GM12873 (cell line): ENCODE data around the gene PFKFB2.

Experiments
- TF ChIP-seq, protein P1 (sequence below): IDR thresholded peaks from 2 replicates; pipeline ENCODE4 v1.5.1; 2012; ENCODE audit warnings: low read depth, mild to moderate bottlenecking, moderate library complexity, low read length, control low read depth; ENCODE audit not compliant: insufficient read depth; ENCODE audit errors: missing control alignments

Gene PFKFB2

DNA sequence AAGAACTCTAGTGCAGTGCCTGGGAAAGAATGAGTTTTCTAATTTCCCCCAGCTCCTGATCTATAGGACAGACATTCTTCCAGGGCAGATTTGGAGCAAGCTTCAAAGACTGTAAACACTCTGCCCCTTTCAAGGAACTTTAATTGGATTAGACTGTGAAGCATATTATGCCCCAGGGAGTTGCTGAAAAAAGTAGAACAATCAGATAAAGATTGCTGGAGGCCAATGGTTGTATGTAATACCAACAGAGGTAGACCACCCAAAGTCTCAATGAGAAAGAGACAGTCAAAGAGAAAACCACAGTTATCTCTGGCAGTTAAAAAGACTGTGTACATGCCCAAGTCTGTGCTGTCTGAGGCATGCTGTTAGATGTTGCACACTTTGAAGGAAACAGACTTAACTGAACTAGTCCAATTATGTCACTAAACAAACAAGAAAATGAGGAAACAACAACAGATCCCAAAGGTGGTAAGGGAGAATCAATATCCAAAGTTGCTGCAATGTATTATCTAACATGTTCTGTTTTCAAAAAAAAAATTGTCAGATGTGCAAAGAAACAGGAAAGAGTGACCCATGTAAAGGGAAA, 75.4 kb downstream of the PFKFB2 start:
- TF ChIP-seq, protein P1, sequence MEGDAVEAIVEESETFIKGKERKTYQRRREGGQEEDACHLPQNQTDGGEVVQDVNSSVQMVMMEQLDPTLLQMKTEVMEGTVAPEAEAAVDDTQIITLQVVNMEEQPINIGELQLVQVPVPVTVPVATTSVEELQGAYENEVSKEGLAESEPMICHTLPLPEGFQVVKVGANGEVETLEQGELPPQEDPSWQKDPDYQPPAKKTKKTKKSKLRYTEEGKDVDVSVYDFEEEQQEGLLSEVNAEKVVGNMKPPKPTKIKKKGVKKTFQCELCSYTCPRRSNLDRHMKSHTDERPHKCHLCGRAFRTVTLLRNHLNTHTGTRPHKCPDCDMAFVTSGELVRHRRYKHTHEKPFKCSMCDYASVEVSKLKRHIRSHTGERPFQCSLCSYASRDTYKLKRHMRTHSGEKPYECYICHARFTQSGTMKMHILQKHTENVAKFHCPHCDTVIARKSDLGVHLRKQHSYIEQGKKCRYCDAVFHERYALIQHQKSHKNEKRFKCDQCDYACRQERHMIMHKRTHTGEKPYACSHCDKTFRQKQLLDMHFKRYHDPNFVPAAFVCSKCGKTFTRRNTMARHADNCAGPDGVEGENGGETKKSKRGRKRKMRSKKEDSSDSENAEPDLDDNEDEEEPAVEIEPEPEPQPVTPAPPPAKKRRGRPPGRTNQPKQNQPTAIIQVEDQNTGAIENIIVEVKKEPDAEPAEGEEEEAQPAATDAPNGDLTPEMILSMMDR: no peak

DNA sequence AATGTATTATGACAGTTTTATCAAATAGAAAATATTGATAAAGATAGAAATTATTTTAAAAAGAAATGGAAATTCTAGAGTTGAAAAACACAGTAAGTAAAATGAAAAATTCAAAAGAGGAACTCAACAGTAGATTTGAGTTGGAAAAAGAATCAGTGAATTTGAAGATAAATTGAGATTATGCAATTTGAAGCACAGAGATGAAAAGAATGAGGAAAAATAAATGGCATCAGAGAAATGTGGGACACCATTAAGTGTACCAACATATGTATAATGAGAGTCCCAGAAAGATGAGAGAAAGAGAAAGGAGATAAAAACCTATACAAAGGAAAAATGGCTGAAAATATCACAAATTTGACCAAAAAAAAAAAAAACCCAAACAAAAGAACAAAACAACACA, 76.0 kb downstream of the PFKFB2 start:
- TF ChIP-seq, protein P1: no peak
